Psoas muscle (tissue), 8 donors: ENCODE measurements around the gene ACTL6B. TPM values are rescaled to one million over a fixed set of nuclear protein-coding genes. Genes with fewer than 3 reads are reported as not detected.

Source experiments
- ATAC-seq, 4 donors: fragments of 200-7000 bp; cut with Tn5 transposase; one replicate each; pipeline ENCODE4 v1.9.1; 2020; ENCODE audit warnings: moderate library complexity in 3 of 4, mild to moderate bottlenecking in 2 of 4
- DNase-seq, 2 donors: peaks; one replicate each; pipeline ENCODE4 v3.0.0-alpha.2; 2020
- H3K27ac ChIP-seq: fragments of 200-600 bp; one replicate; pipeline ENCODE4 v1.8.0; 2022
- H3K27me3 ChIP-seq, 3 donors: fragments of 200-600 bp in 1 of 3; one replicate each; pipeline versions ENCODE4 v1.6.1 to v1.8.0; 2013 to 2022; ENCODE audit warnings: low read length in 2 of 3, mild to moderate bottlenecking in 2 of 3, moderate library complexity in 1 of 3; ENCODE audit not compliant: insufficient read depth in 3 of 3
- H3K36me3 ChIP-seq, 2 donors: fragments of 200-600 bp in 1 of 2; one replicate each; pipeline versions ENCODE4 v1.6.1 to v1.8.0; 2013 to 2022; ENCODE audit warnings: low read depth in 1 of 2, mild to moderate bottlenecking in 1 of 2, moderate library complexity in 1 of 2; ENCODE audit not compliant: insufficient read depth in 1 of 2
- H3K4me1 ChIP-seq: fragments of 200-600 bp; one replicate; pipeline ENCODE4 v1.8.0; 2022
- H3K4me3 ChIP-seq: fragments of 200-600 bp; one replicate; pipeline ENCODE4 v1.8.0; 2022; ENCODE audit warnings: mild to moderate bottlenecking
- H3K9me3 ChIP-seq: fragments of 200-600 bp; one replicate; pipeline ENCODE4 v1.8.0; 2022
- WGBS, 3 donors: extraction: QIAGEN DNeasy Blood & Tissue Kit; methylation state at CpG; one replicate each; pipeline versions ENCODE4 v1.1.6 to v1.1.7; 2013; 5-methylcytosine and 5-hydroxymethylcytosine counted together
- intact Hi-C, 2 donors: fragments of 100-400 bp; cut with DNase I; formaldehyde crosslinking; loops; one replicate each; pipeline versions ENCODE4 v1.11.0 to v1.14.2; 2022
- polyA plus RNA-seq, 3 donors: library from polyadenylated mRNA; stranded (reverse); fragments of 200-250 nt; gene quantifications; one replicate each; pipeline ENCODE4 v1.2.3, GENCODE V29; 2013
- total RNA-seq, 4 donors: library from RNA; stranded (reverse); fragmentation: NEBNext Ultra II Directional in 2 of 4; extraction: Animal tissue kit (Norgen Biotek cat#: 25700) in 2 of 4; gene quantifications; one replicate each; pipeline versions ENCODE4 v1.2.1 to v1.2.4, GENCODE V29; 2021 to 2023
- TF ChIP-seq, protein P1 (sequence below): fragments of 200-600 bp; IDR thresholded peaks from one replicate; pipeline ENCODE4 v1.8.0; 2022; ENCODE audit warnings: antibody characterized with exemption
- donor health status: healthy with polysubstance abuse.
- donor health status: DM: no; HTN: no; CAD: no; lungs with moderate emphysema.
- donor health status: Bipolar disorder and iron deficiency.
- donor health status: healthy.
- donor health status: DM: yes; HTN: yes; CAD: no.
- donor health status: DM: no; HTN: no; CAD: no.
- donor health status: DM: no; HTN: no; CAD: no.
- donor health status: DM: yes; HTN: yes; CAD: no.

Gene ACTL6B
- total and polyA plus RNA-seq, 7 donors, result 0.03 TPM; not detected in 6

GRCh38 chr7:100614308-100614861, 41.9 kb downstream of the ACTL6B start:
- Histone ChIP-seq H3K4me3 (no peak overlapping the region), H3K27ac (no peak overlapping the region), H3K36me3 (peaks cover 0 to 9% of the 10 kb centered on the region in 2 donors), H3K27me3 (no peaks in the 10 kb centered on the region), H3K9me3 (no peaks in the 10 kb centered on the region), H3K4me1 (no peaks in the 10 kb centered on the region)
- intact Hi-C loops, result loop anchor here (5.0 kb wide), 1 partner anchor 58 kb away; the partner anchor contains the start of gene GNB2 (in 2 of the 2)
- TF ChIP-seq, protein P1, sequence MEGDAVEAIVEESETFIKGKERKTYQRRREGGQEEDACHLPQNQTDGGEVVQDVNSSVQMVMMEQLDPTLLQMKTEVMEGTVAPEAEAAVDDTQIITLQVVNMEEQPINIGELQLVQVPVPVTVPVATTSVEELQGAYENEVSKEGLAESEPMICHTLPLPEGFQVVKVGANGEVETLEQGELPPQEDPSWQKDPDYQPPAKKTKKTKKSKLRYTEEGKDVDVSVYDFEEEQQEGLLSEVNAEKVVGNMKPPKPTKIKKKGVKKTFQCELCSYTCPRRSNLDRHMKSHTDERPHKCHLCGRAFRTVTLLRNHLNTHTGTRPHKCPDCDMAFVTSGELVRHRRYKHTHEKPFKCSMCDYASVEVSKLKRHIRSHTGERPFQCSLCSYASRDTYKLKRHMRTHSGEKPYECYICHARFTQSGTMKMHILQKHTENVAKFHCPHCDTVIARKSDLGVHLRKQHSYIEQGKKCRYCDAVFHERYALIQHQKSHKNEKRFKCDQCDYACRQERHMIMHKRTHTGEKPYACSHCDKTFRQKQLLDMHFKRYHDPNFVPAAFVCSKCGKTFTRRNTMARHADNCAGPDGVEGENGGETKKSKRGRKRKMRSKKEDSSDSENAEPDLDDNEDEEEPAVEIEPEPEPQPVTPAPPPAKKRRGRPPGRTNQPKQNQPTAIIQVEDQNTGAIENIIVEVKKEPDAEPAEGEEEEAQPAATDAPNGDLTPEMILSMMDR, result no peak
- ATAC-seq, result no peak
- WGBS, 3 donors, result 79 to 97% (median 79%) methylated on average over 6 of the region's 6 CpGs
- DNase-seq, result no peak

GRCh38 chr7:100613412-100614175, 42.7 kb downstream of the ACTL6B start:
- Histone ChIP-seq H3K9me3 (no peaks in the 10 kb centered on the region), H3K27me3 (no peaks in the 10 kb centered on the region), H3K27ac (no peak overlapping the region), H3K4me3 (peak overlapping the region; percentile 88), H3K4me1 (no peaks in the 10 kb centered on the region), H3K36me3 (peaks cover 0 to 9% of the 10 kb centered on the region in 2 donors)
- DNase-seq, result no peak
- 87 to 93% (median 88%) methylated on average over 13 of the region's 13 CpGs for WGBS, 3 donors
- TF ChIP-seq, protein P1, result no peak
- ATAC-seq, result no peak
- intact Hi-C loops, result loop anchor here (5.0 kb wide), 1 partner anchor 59 kb away; the partner anchor contains the start of gene GNB2 (in 2 of the 2)

- Histone ChIP-seq H3K36me3 (peaks cover 0 to 9% of the 10 kb centered on the region in 2 donors), H3K27me3 (no peaks in the 10 kb centered on the region), H3K9me3 (no peaks in the 10 kb centered on the region), H3K4me1 (no peaks in the 10 kb centered on the region), H3K27ac (peak overlapping the region; percentile 99), H3K4me3 (peak overlapping the region; percentile 88)
- TF ChIP-seq, protein P1, result no peak
- intact Hi-C loops, result loop anchor here (1.0 to 5.0 kb wide), 2 partner anchors 27 to 59 kb away; partner anchors contain the start of genes GNB2 (in 2 of the 2), FBXO24 (in 1 of the 2) and LRCH4 (in 1 of the 2)
- no peak for ATAC-seq
- WGBS, 3 donors, result 2 to 4% (median 4%) methylated on average over 22 to 29 of the region's 29 CpGs
- DNase-seq, result no peak
Measured at GRCh38 chr7:100612730-100613390, 43.4 kb downstream of the ACTL6B start.

GRCh38 chr7:100611983-100612729, 44.1 kb downstream of the ACTL6B start, which contains the start of gene MOSPD3:
Gene MOSPD3 (plus strand): TSS chr7:100612540. CDS start chr7:100612792, 252 bp downstream.
- ATAC-seq (peak; percentile 96 to 99 (median 97)), DNase-seq (peak; percentile 98 to 99)
- intact Hi-C loops, result loop anchor here (1.0 to 5.0 kb wide), 2 partner anchors 26 to 60 kb away; partner anchors contain the start of genes GNB2 (in 2 of the 2), FBXO24 (in 1 of the 2) and LRCH4 (in 1 of the 2)
- TF ChIP-seq, protein P1, result no peak
- H3K4me1 ChIP-seq, result no peaks in the 10 kb centered on the region
- peak within 1 kb of the TSS; percentile 88 for H3K4me3 ChIP-seq
- peaks cover 0 to 9% of the 10 kb centered on the region in 2 donors for H3K36me3 ChIP-seq
- peak within 1 kb of the TSS; percentile 99 for H3K27ac ChIP-seq
- 0 to 1% (median 0%) methylated on average over 35 to 61 of the region's 61 CpGs for WGBS, 3 donors
- no peaks in the 10 kb centered on the region for H3K27me3 ChIP-seq
- H3K9me3 ChIP-seq, result no peaks in the 10 kb centered on the region
